ENCODE measurements around the gene EMX1. TPM values are rescaled to one million over a fixed set of nuclear protein-coding genes. Genes with fewer than 3 reads are reported as not detected.

The EMX1 gene
- total RNA-seq, 2 experiments from 2014 or later, result not detected

GRCh38 chr2:72944804-72945449, 27.6 kb downstream of the EMX1 start:
- Histone ChIP-seq H4K20me1 (ENCODE audit: insufficient read depth, low read length) (no peaks in the 10 kb centered on the region), H3K79me2 (ENCODE audit: insufficient read depth, low read depth, low read length) (no peaks in the 10 kb centered on the region), H3K36me3 (ENCODE audit: insufficient read depth, low read length) (no peaks in the 10 kb centered on the region), H3K4me2 (ENCODE audit: low read length) (no peak overlapping the region), H3K9me2 (ENCODE audit: insufficient read depth, low read length) (no peaks in the 10 kb centered on the region), H3K4me1 (ENCODE audit: insufficient read depth, low read length, poor library complexity, severe bottlenecking) (no peaks in the 10 kb centered on the region), H2AFZ (ENCODE audit: low read length) (no peak overlapping the region), H3K27ac (ENCODE audit: low read depth, low read length, poor library complexity, severe bottlenecking) (no peak overlapping the region), H3K4me3 (ENCODE audit: low read depth, low read length, poor library complexity, severe bottlenecking) (no peak overlapping the region), H3K9me3 (ENCODE audit: low read length) (no peaks in the 10 kb centered on the region)
- no peak for TF ChIP-seq CTCF (conservative IDR thresholded peaks at IDR 0.05; ENCODE audit: low read length)
- TF ChIP-seq EZH2phosphoT487 (IDR thresholded peaks at IDR 0.05; ENCODE audit: borderline replicate concordance, low read depth, low read length), result no peak
- no peak for DNase-seq (ENCODE audit: low spot score)
- POLR2A ChIA-PET, result no interaction called here
- BruUV-seq (replicated peaks), result no TSS peak
- CTCF ChIA-PET (ENCODE audit: unreplicated experiment), result no interaction called here
- intact Hi-C loops (cut with micrococcal nuclease; ENCODE audit: unreplicated experiment), result no loop called here

- no peak overlapping the region for H3K4me3 ChIP-seq (ENCODE audit: low read depth, low read length, poor library complexity, severe bottlenecking)
- no peaks in the 10 kb centered on the region for H4K20me1 ChIP-seq (ENCODE audit: insufficient read depth, low read length)
- H3K4me1 ChIP-seq (ENCODE audit: insufficient read depth, low read length, poor library complexity, severe bottlenecking), result no peaks in the 10 kb centered on the region
- POLR2A ChIA-PET, result no interaction called here
- CTCF ChIA-PET (ENCODE audit: unreplicated experiment), result no interaction called here
- H3K9me3 ChIP-seq (ENCODE audit: low read length), result no peaks in the 10 kb centered on the region
- H3K27ac ChIP-seq (ENCODE audit: low read depth, low read length, poor library complexity, severe bottlenecking), result no peak overlapping the region
- H3K79me2 ChIP-seq (ENCODE audit: insufficient read depth, low read depth, low read length), result no peaks in the 10 kb centered on the region
- no peak for TF ChIP-seq EZH2phosphoT487 (IDR thresholded peaks at IDR 0.05; ENCODE audit: borderline replicate concordance, low read depth, low read length)
- no peak for TF ChIP-seq CTCF (conservative IDR thresholded peaks at IDR 0.05; ENCODE audit: low read length)
- H3K36me3 ChIP-seq (ENCODE audit: insufficient read depth, low read length), result no peaks in the 10 kb centered on the region
- intact Hi-C loops (cut with micrococcal nuclease; ENCODE audit: unreplicated experiment), result no loop called here
- no peak for DNase-seq (ENCODE audit: low spot score)
- BruUV-seq (replicated peaks), result no TSS peak
- no peaks in the 10 kb centered on the region for H3K9me2 ChIP-seq (ENCODE audit: insufficient read depth, low read length)
- H3K4me2 ChIP-seq (ENCODE audit: low read length), result no peak overlapping the region
- H2AFZ ChIP-seq (ENCODE audit: low read length), result no peak overlapping the region
Measured at GRCh38 chr2:72945450-72946019, 28.2 kb downstream of the EMX1 start.

- Histone ChIP-seq H4K20me1 (ENCODE audit: insufficient read depth, low read length) (no peaks in the 10 kb centered on the region), H3K27ac (ENCODE audit: low read depth, low read length, poor library complexity, severe bottlenecking) (no peak overlapping the region), H3K9me3 (ENCODE audit: low read length) (no peaks in the 10 kb centered on the region), H3K36me3 (ENCODE audit: insufficient read depth, low read length) (no peaks in the 10 kb centered on the region), H3K4me1 (ENCODE audit: insufficient read depth, low read length, poor library complexity, severe bottlenecking) (peaks cover 7% of the 10 kb centered on the region), H2AFZ (ENCODE audit: low read length) (no peak overlapping the region), H3K79me2 (ENCODE audit: insufficient read depth, low read depth, low read length) (no peaks in the 10 kb centered on the region), H3K4me3 (ENCODE audit: low read depth, low read length, poor library complexity, severe bottlenecking) (no peak overlapping the region), H3K4me2 (ENCODE audit: low read length) (no peak overlapping the region), H3K9me2 (ENCODE audit: insufficient read depth, low read length) (no peaks in the 10 kb centered on the region)
- no peak for DNase-seq (ENCODE audit: low spot score)
- intact Hi-C loops (cut with micrococcal nuclease; ENCODE audit: unreplicated experiment), result no loop called here
- no peak for TF ChIP-seq CTCF (conservative IDR thresholded peaks at IDR 0.05; ENCODE audit: low read length)
- no peak for TF ChIP-seq EZH2phosphoT487 (IDR thresholded peaks at IDR 0.05; ENCODE audit: borderline replicate concordance, low read depth, low read length)
- CTCF ChIA-PET (ENCODE audit: unreplicated experiment), result interaction anchor here (0.6 kb wide), 1 partner anchor 10 kb away, joined by 3 read pairs; no protein-coding TSS in a partner anchor
- POLR2A ChIA-PET, result no interaction called here
- BruUV-seq (replicated peaks), result no TSS peak
Measured at GRCh38 chr2:72946466-72946865, 29.1 kb downstream of the EMX1 start.
